A549 (cell line): ENCODE data around the gene PAK1.

Source experiments
- CTCF ChIP-seq: fragments of >200 bp; sonication (Bioruptor Twin); formaldehyde crosslinking; IDR thresholded peaks from 3 replicates; pipeline ENCODE4 v1.5.1; 2016
- ELK1 ChIP-seq: fragments of 150-350 bp; IDR thresholded peaks from 2 replicates; pipeline ENCODE4 v1.6.1; 2014; ENCODE audit warnings: low read depth, mild to moderate bottlenecking, low read length
- KDM1A ChIP-seq: fragments of 200-600 bp; sonication (generic); IDR thresholded peaks from 2 replicates; pipeline ENCODE4 v1.6.1; 2016; ENCODE audit warnings: low read depth, mild to moderate bottlenecking
- MAFK ChIP-seq: fragments of 450-650 bp; IDR thresholded peaks from 2 replicates; pipeline ENCODE4 v1.6.1; 2014; ENCODE audit not compliant: partially characterized antibody
- POLR2A ChIP-seq: IDR thresholded peaks from 2 replicates; pipeline ENCODE4 v1.6.1; 2012; ENCODE audit warnings: mild to moderate bottlenecking, low read length

- TF ChIP-seq CTCF (no peak), ELK1 (no peak), KDM1A (no peak), POLR2A (no peak), MAFK (no peak)
Observed at GRCh38 chr11:77522215-77522614, 48.3 kb upstream of the PAK1 start.
